ENCODE measurements around the gene HBG2. TPM values are rescaled to one million over a fixed set of nuclear protein-coding genes. Genes with fewer than 3 reads are reported as not detected.

Gene HBG2
- total and polyA plus RNA-seq, 2 of the 4 experiments (the other 2 are of a cell fraction), result 0.54 TPM; not detected in 1

DNA sequence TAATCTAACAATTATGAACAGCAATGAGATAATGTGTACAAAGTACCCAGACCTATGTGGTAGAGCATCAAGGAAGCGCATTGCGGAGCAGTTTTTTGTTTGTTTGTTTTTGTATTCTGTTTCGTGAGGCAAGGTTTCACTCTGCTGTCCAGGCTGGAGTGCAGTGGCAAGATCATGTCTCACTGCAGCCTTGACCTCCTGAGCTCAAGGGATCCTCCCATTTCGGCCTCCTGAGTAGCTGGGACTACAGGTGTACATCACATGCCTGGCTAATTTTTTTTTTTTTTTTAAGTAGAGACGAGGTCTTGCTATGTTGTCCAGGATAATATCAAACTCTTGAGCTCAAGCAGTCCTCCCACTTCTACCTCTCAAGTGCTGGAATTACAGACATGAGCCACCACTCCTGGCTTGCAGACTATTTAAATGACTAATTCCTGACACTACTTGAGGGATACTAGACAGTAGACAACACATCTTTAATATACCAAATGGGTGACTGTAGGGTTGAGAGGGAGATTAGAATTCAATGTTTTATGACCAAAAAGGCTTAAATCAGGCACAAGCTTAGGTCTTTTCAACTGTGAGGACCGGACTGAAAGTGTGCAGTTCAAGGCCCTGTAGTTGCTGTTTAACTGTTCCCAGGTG, 34.4 kb upstream of the HBG2 start:
- 88% methylated on average over 2 of the region's 6 CpGs; no CpG with 5 or more reads in 1 of the 2 experiments for WGBS, 2 experiments (ENCODE audit: extremely low coverage in 2 of 2, insufficient read length in 1 of 2)

More for the DNA sequence above, 34.4 kb upstream of the HBG2 start:
- H3K18ac ChIP-seq (ENCODE audit: low read depth, low read length), result peak overlapping the region; percentile 99
- peak overlapping the region; percentile 93 for H2AK5ac ChIP-seq (ENCODE audit: low read depth, low read length)
- in situ Hi-C loops (cut with MboI; ENCODE audit: low sequenced_read_pairs), result loop anchor here (10.0 kb wide), 1 partner anchor 76 kb away; no protein-coding TSS in a partner anchor
- no peak overlapping the region for H3K4me3 ChIP-seq (ENCODE audit: insufficient read depth, low read depth, low read length)
- H3K79me1 ChIP-seq (ENCODE audit: low read depth in 1 of 2, low read length in 2 of 2), result no peaks in the 10 kb centered on the region
- peak overlapping the region; percentile 97 for H2BK120ac ChIP-seq (ENCODE audit: low read depth, low read length)
- peak overlapping the region; percentile 83 to 88 for H4K8ac ChIP-seq (ENCODE audit: low read depth in 2 of 2, low read length in 2 of 2)
- H2AFZ ChIP-seq (replicated peaks; ENCODE audit: low read length, poor library complexity), result no peak overlapping the region
- peak; percentile 44 for DNase-seq
- H2BK5ac ChIP-seq (ENCODE audit: low read depth, low read length, poor library complexity, severe bottlenecking), result peak overlapping the region; percentile 99
- H3K27me3 ChIP-seq (ENCODE audit: control insufficient read depth, insufficient read depth, low read length), result no peaks in the 10 kb centered on the region
- dilution Hi-C loops (cut with HindIII; ENCODE audit: low sequenced_read_pairs, unreplicated experiment), result no loop called here
- intact Hi-C loops (cut with micrococcal nuclease), result loop anchor here (2.0 kb wide), 1 partner anchor 162 kb away; no protein-coding TSS in a partner anchor
- no peaks in the 10 kb centered on the region for H3K9me3 ChIP-seq (ENCODE audit: control insufficient read depth, insufficient read depth, low read length)
- peak overlapping the region; percentile 77 for H3K27ac ChIP-seq (ENCODE audit: insufficient read depth, low read length)
- CTCF ChIA-PET, result interaction anchor here (1.0 to 2.1 kb wide), 2 partner anchors 84 to 91 kb away, joined by 4 read pairs; no protein-coding TSS in a partner anchor
- peak overlapping the region; percentile 99 for H4K5ac ChIP-seq (ENCODE audit: low read depth, low read length)
- H3K9ac ChIP-seq (ENCODE audit: low read depth, low read length), result no peak overlapping the region
- peak overlapping the region; percentile 97 for H4K91ac ChIP-seq (ENCODE audit: insufficient read depth, low read depth, low read length)
- H2BK15ac ChIP-seq (ENCODE audit: low read depth, low read length), result peak overlapping the region; percentile 96; the same call in 2 of the 3 replicates
- H2AK9ac ChIP-seq (replicated peaks; ENCODE audit: low read depth, low read length, poor library complexity), result peak overlapping the region; percentile 34
- POLR2A ChIA-PET (ENCODE audit: unreplicated experiment), result interaction anchor here (0.6 to 1.7 kb wide), 2 partner anchors 75 to 78 kb away, joined by 3 to 6 read pairs; no protein-coding TSS in a partner anchor
- ATAC-seq (ENCODE audit: low read depth), result no peak
- H3K56ac ChIP-seq (ENCODE audit: extremely low read depth, insufficient read depth, low read length), result peak overlapping the region; percentile 89
- peak overlapping the region; percentile 88 for H3K14ac ChIP-seq (replicated peaks; ENCODE audit: low read depth, low read length)
- no peaks in the 10 kb centered on the region for H3K36me3 ChIP-seq (ENCODE audit: control insufficient read depth, insufficient read depth, low read length)
- no peak overlapping the region; the same call in 1 of the 2 replicates for H3K4me2 ChIP-seq (ENCODE audit: low read depth, low read length)
- TSS peak; percentile 51 for BruUV-seq (replicated peaks)
- H3K23ac ChIP-seq (ENCODE audit: low read depth, low read length), result peak overlapping the region; percentile 87
- 0 out of 2 replicates have a peak, but pooled peaks have one; percentile 26 for TF ChIP-seq FOS (IDR thresholded peaks at IDR 0.05; ENCODE audit: low read depth, low read length)
- TF ChIP-seq SMC3 (IDR thresholded peaks at IDR 0.05; ENCODE audit: low read depth, low read length), result no peak
- H4K20me1 ChIP-seq (ENCODE audit: insufficient read depth, low read length), result no peaks in the 10 kb centered on the region
- H2BK20ac ChIP-seq (ENCODE audit: low read depth, low read length), result peak overlapping the region; percentile 98
- peak overlapping the region; percentile 97 for H3K4ac ChIP-seq (ENCODE audit: low read depth, low read length)
- peaks cover 11% of the 10 kb centered on the region; the same call in 1 of the 2 replicates for H3K4me1 ChIP-seq (ENCODE audit: control insufficient read depth, insufficient read depth, low read length)
- no peaks in the 10 kb centered on the region; the same call in 1 of the 2 replicates for H3K9me1 ChIP-seq (ENCODE audit: insufficient read depth, low read length)

Data from IMR-90 (cell line).